Calu3 (cell line): Measurements from ENCODE around the gene KDM1A. TPM values are rescaled to one million over a fixed set of nuclear protein-coding genes. Genes with fewer than 3 reads are reported as not detected.

Experiments used
- BruUV-seq: library from RNA; stranded (reverse); fragments of 400-500 nt; replicated peaks from 2 replicates; lab custom pipeline; 2021; lab: Mats Ljungman, UMichigan
- CTCF ChIA-PET: fragments of 300-600 bp; sonication (Branson Sonifier 250); formaldehyde crosslinking; loops from one replicate; lab custom pipeline; 2022; ENCODE audit warnings: antibody characterized with exemption; lab: Charles Lee
- DNase-seq: peaks from one replicate; pipeline ENCODE4 v3.0.0; 2022
- H3K27ac Mint-ChIP-seq: one replicate; pipeline ENCODE4 v1.8.0; 2022; ENCODE audit warnings: mixed read lengths; ENCODE audit not compliant: unreplicated experiment
- H3K27me3 Mint-ChIP-seq: one replicate; pipeline ENCODE4 v1.8.0; 2022; ENCODE audit warnings: mixed read lengths; ENCODE audit not compliant: unreplicated experiment
- H3K36me3 Mint-ChIP-seq: one replicate; pipeline ENCODE4 v1.8.0; 2022; ENCODE audit warnings: mild to moderate bottlenecking, moderate library complexity, mixed read lengths; ENCODE audit not compliant: insufficient read depth, unreplicated experiment
- H3K4me1 Mint-ChIP-seq: one replicate; pipeline ENCODE4 v1.8.0; 2022; ENCODE audit warnings: mild to moderate bottlenecking, low read depth, mixed read lengths; ENCODE audit not compliant: unreplicated experiment
- H3K4me3 Mint-ChIP-seq: one replicate; pipeline ENCODE4 v1.8.0; 2022; ENCODE audit warnings: mild to moderate bottlenecking, low read depth, moderate library complexity, mixed read lengths; ENCODE audit not compliant: unreplicated experiment
- H3K9me3 Mint-ChIP-seq: one replicate; pipeline ENCODE4 v1.8.0; 2022; ENCODE audit warnings: low read depth, mixed read lengths; ENCODE audit not compliant: unreplicated experiment
- CTCF ChIP-seq: fragments of 200-600 bp; IDR thresholded peaks from one replicate; pipeline ENCODE4 v1.8.0; 2022; ENCODE audit warnings: antibody characterized with exemption; ENCODE audit not compliant: unreplicated experiment
- intact Hi-C: fragments of 100-400 bp; cut with micrococcal nuclease; formaldehyde crosslinking; loops from one replicate; pipeline ENCODE4 v1.10.0; 2022; ENCODE audit not compliant: unreplicated experiment
- total RNA-seq: library from RNA; stranded (reverse); gene quantifications from 2 replicates; pipeline ENCODE4 v1.2.3, GENCODE V29; 2022

The KDM1A gene
- total RNA-seq, 1 experiment from 2014 or later = 67.8 TPM

DNA sequence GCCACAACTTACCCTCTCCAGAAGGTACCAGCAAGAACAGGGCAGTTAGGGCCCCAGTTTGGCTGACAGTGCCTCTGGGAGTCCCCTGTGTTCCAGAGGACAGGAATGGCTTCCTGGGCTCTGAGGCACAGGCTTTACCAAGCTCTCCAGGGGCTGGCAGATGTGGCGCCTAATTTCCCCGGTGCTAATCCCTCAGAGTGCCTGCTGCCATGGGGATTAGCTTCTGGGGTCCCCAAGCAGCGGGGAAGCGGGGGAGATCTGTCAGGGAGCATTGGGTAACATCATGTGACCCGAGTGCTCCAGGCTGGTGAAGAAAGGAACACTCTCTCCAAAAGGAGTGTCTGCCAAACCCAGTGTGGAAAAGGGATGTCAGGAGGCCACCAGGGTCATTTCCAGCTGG is 46.5 kb upstream of the KDM1A start, which contains the start of gene LACTBL1:
LACTBL1 (minus strand) TSS at position 107 of the 400 bp plus-strand sequence. CDS start 550 bp downstream, outside the sequence.
- TF ChIP-seq CTCF = no peak
- H3K36me3 Mint-ChIP-seq = no peaks in the 10 kb centered on the region
- H3K4me3 Mint-ChIP-seq = no peak within 1 kb of the TSS
- H3K27me3 Mint-ChIP-seq = peaks cover 51% of the 10 kb centered on the region
- CTCF ChIA-PET = no interaction called here
- no TSS peak for BruUV-seq
- H3K4me1 Mint-ChIP-seq = peaks cover 21% of the 10 kb centered on the region
- H3K27ac Mint-ChIP-seq = no peak within 1 kb of the TSS
- H3K9me3 Mint-ChIP-seq = no peaks in the 10 kb centered on the region
- DNase-seq = no peak
- intact Hi-C loops = no loop called here

DNA sequence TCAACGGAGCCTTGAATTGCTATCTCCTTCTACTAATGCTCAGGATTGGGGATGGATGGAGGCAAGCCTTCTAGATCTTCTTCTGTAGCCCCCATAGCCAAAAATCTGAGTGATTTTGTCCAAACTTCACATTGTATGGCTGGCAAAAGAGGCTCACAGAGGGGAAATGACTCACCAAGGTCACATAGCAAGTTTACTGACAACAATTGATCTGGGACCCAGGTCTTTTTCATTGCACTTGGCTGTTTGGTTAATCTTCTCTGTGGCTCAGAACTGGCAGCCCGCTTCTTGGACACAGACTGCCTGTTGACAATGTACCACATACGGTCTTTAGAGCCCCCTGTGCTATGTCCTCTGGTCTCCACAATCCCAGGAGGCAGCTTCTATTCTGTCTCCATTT is 43.6 kb upstream of the KDM1A start:
- CTCF ChIA-PET = interaction anchor here (1.4 kb wide), 1 partner anchor 209 kb away, joined by 4 read pairs; no protein-coding TSS in a partner anchor
- Mint-ChIP-seq H3K9me3 (no peaks in the 10 kb centered on the region), H3K27ac (no peak overlapping the region), H3K27me3 (peaks cover 21% of the 10 kb centered on the region), H3K36me3 (no peaks in the 10 kb centered on the region), H3K4me1 (peaks cover 30% of the 10 kb centered on the region), H3K4me3 (no peak overlapping the region)
- no TSS peak for BruUV-seq
- intact Hi-C loops = loop anchor here (2.0 to 5.0 kb wide), 3 partner anchors 45 to 209 kb away; no protein-coding TSS in a partner anchor
- no peak for DNase-seq
- TF ChIP-seq CTCF = no peak

DNA sequence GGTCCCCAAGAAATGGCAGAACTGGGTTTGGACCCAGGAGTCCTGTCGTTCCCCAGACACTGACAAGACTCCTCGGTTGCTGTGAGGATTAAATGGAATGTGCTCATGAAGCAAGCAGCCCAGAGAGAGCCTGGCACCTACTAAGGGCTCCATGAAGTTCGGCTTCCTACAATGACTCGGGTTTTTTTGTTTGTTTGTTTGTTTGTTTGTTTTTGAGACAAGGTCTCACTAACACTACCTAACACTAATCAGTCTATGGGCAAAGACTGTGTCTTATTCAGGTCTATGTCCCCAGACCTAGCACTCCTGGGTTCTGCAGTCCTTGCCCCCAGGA is 43.2 kb upstream of the KDM1A start:
- peak overlapping the region; percentile 47 for H3K27ac Mint-ChIP-seq
- TF ChIP-seq CTCF = no peak
- no peak for DNase-seq
- BruUV-seq = no TSS peak
- H3K36me3 Mint-ChIP-seq = no peaks in the 10 kb centered on the region
- intact Hi-C loops = loop anchor here (2.0 to 5.0 kb wide), 3 partner anchors 45 to 209 kb away; no protein-coding TSS in a partner anchor
- CTCF ChIA-PET = interaction anchor here (1.2 kb wide), 1 partner anchor 209 kb away, joined by 3 read pairs; no protein-coding TSS in a partner anchor
- peaks cover 30% of the 10 kb centered on the region for H3K4me1 Mint-ChIP-seq
- no peak overlapping the region for H3K4me3 Mint-ChIP-seq
- peaks cover 17% of the 10 kb centered on the region for H3K27me3 Mint-ChIP-seq
- no peaks in the 10 kb centered on the region for H3K9me3 Mint-ChIP-seq

DNA sequence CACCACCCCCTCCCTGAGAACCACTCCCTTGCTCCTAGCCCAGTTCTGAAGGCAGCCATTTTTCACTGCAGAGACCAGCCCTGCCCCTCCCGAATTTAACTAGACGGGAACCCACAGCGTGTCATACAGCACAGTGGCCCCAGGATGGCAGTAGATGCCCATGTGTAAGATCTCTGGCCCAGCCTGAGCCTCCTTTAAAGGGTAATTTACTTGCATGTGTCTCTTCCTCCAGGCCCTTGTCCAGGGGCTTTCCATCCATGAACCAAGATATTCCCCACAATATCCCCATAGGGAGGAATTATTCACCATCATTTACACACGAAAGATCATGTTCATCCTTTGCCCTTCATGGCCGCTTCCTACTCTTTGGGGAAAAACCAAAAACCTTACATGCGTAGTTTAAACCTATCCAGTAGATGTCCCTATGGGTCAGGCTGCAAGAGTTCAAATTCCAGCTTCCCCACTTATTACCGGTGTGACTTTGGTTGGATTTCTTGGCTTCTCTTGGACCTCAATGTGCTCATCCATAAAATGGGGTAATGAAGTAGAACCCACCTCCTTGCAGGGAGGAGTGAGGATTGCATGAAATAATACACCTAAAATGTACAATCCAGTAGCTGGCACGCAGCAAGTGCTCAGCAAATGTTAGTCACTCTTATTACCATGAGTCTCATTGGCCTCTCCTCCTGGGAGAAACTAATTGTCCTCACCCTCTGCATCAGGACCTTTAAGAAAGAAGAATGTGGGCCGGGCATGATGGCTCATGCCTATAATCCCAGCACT is 42.6 kb upstream of the KDM1A start:
- no TSS peak for BruUV-seq
- TF ChIP-seq CTCF = peak; percentile 66
- CTCF ChIA-PET = interaction anchor here (0.7 to 1.2 kb wide), 2 partner anchors 80 to 208 kb away, joined by 3 to 4 read pairs; no protein-coding TSS in a partner anchor
- DNase-seq = peak; percentile 68
- Mint-ChIP-seq H3K27me3 (peaks cover 12% of the 10 kb centered on the region), H3K4me1 (peaks cover 26% of the 10 kb centered on the region), H3K9me3 (no peaks in the 10 kb centered on the region), H3K27ac (peak overlapping the region; percentile 47), H3K4me3 (no peak overlapping the region), H3K36me3 (no peaks in the 10 kb centered on the region)
- intact Hi-C loops = loop anchor here (2.0 to 5.0 kb wide), 3 partner anchors 44 to 208 kb away; no protein-coding TSS in a partner anchor
